Natural killer cell (primary cell): ENCODE data around the gene NCKAP1. TPM values are rescaled to one million over a fixed set of nuclear protein-coding genes. Genes with fewer than 3 reads are reported as not detected.

ENCODE experiments used
- ATAC-seq, 3 donors: fragments of 150-1000 bp in 2 of 3; fragments of 200-7000 bp in 1 of 3; cut with Tn5 transposase; 1 replicate in 1 of 3; 2 replicates in 2 of 3; pipeline ENCODE4 v1.10.0; 2021; ENCODE audit warnings: mild to moderate bottlenecking in 2 of 3, moderate library complexity in 2 of 3
- DNase-seq, 2 donors: peaks; one replicate each; pipeline versions ENCODE4 v3.0.0 to v3.0.0-alpha.2; 2013 to 2021; ENCODE audit warnings: mixed read lengths in 1 of 2
- H3K27ac ChIP-seq: one replicate; pipeline ENCODE4 v1.5.1; 2013; ENCODE audit warnings: mild to moderate bottlenecking, low read length
- H3K27me3 ChIP-seq: one replicate; pipeline ENCODE4 v1.6.1; 2013; ENCODE audit warnings: low read length; ENCODE audit not compliant: control insufficient read depth, insufficient read depth
- H3K36me3 ChIP-seq: one replicate; pipeline ENCODE4 v1.6.1; 2013; ENCODE audit warnings: low read length; ENCODE audit not compliant: control insufficient read depth, insufficient read depth
- H3K4me1 ChIP-seq: one replicate; pipeline ENCODE4 v1.6.1; 2013; ENCODE audit warnings: low read length; ENCODE audit not compliant: control insufficient read depth, insufficient read depth
- H3K4me3 ChIP-seq: one replicate; pipeline ENCODE4 v1.5.1; 2013; ENCODE audit warnings: low read length
- H3K9me3 ChIP-seq: one replicate; pipeline ENCODE4 v1.6.1; 2013; ENCODE audit warnings: low read length; ENCODE audit not compliant: control insufficient read depth, insufficient read depth
- H3K27ac Mint-ChIP-seq, 2 donors: one replicate each; pipeline ENCODE4 v1.8.0; 2022; ENCODE audit warnings: mild to moderate bottlenecking in 2 of 2, mixed read lengths in 2 of 2, moderate library complexity in 1 of 2
- H3K27me3 Mint-ChIP-seq, 2 donors: one replicate each; pipeline ENCODE4 v1.8.0; 2022; ENCODE audit warnings: low read depth in 2 of 2, mixed read lengths in 2 of 2
- H3K36me3 Mint-ChIP-seq: one replicate; pipeline ENCODE4 v1.8.0; 2022; ENCODE audit warnings: mixed read lengths
- H3K4me1 Mint-ChIP-seq, 2 donors: one replicate each; pipeline ENCODE4 v1.8.0; 2022; ENCODE audit warnings: mixed read lengths in 2 of 2
- H3K4me3 Mint-ChIP-seq: one replicate; pipeline ENCODE4 v1.8.0; 2022; ENCODE audit warnings: mild to moderate bottlenecking, moderate library complexity, mixed read lengths
- H3K9me3 Mint-ChIP-seq, 2 donors: one replicate each; pipeline ENCODE4 v1.8.0; 2022; ENCODE audit warnings: mixed read lengths in 2 of 2
- CTCF ChIP-seq: fragments of 200-600 bp; IDR thresholded peaks from one replicate; pipeline ENCODE4 v1.8.0; 2022; ENCODE audit warnings: antibody characterized with exemption
- WGBS: methylation state at CpG from one replicate; pipeline ENCODE4 v1.1.7; 2013; ENCODE audit warnings: missing lambda C conversion rate; ENCODE audit not compliant: insufficient coverage; 5-methylcytosine and 5-hydroxymethylcytosine counted together
- intact Hi-C: fragments of 100-400 bp; cut with micrococcal nuclease; formaldehyde crosslinking; loops from one replicate; pipeline ENCODE4 v1.14.2; 2022
- total RNA-seq, 4 donors: library from RNA; stranded (reverse); fragments of 120-200 nt in 1 of 4; gene quantifications; one replicate each; pipeline versions ENCODE4 v1.2.3 to v1.2.4, GENCODE V29; 2013 to 2022

NCKAP1 gene
- total RNA-seq, 3 donors from 2014 or later (not counting 1 experiment from before 2014, with no cell fraction given): 8.4 to 12.3 (median 10.4) TPM

DNA sequence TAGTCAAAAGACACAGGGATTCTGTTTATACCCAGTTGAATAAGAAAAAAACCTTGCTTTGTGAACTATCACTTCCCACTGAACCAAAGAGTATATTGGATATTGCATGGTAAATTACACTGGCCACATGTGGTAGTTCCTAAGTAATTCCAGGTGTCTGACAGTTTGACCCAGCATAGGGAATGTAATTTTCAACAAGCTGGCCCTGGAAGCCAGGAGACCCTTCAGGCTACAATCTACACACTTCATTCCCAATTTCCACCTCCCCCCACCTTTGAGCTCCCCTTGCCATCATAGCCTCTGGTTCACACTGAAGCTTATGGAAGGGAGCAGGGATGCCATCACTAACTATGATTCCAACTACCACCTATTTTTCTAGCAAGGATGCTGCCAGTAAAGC is 174.6 kb downstream of the NCKAP1 start:
- H3K4me1 Mint-ChIP-seq: peaks cover 0 to 5% of the 10 kb centered on the region in 2 donors
- peaks cover 6% of the 10 kb centered on the region for H3K27me3 ChIP-seq
- ATAC-seq (no peak), DNase-seq (no peak)
- TF ChIP-seq CTCF: no peak
- no peaks in the 10 kb centered on the region for H3K9me3 Mint-ChIP-seq
- H3K27ac Mint-ChIP-seq: no peak overlapping the region
- H3K9me3 ChIP-seq: no peaks in the 10 kb centered on the region
- no peaks in the 10 kb centered on the region for H3K36me3 ChIP-seq
- intact Hi-C loops: no loop called here
- H3K4me3 ChIP-seq: no peak overlapping the region
- H3K36me3 Mint-ChIP-seq: peaks cover 7% of the 10 kb centered on the region
- H3K27ac ChIP-seq: no peak overlapping the region
- peaks cover 33 to 45% of the 10 kb centered on the region in 2 donors for H3K27me3 Mint-ChIP-seq
- H3K4me3 Mint-ChIP-seq: no peak overlapping the region
- H3K4me1 ChIP-seq: peaks cover 8% of the 10 kb centered on the region

DNA sequence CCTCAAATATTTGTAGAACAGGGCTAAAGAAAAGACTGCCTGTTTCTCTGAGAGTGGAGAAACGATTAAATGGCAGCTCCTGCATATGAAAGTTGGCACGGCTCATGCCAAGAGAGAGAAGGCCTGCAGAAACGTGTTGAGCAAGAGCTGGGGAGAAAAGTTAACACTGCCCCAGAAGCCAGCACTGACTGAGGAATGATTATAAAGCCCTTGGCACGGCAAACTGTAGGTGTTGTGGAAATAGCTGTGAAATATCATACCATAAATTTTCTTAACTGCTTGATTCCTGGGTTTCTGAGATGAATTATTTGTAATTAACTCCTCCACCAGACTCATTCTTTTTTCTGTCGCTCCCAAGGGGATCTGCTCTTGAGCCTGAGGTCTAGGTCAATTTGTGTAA is 176.2 kb downstream of the NCKAP1 start:
- TF ChIP-seq CTCF: no peak
- 73% methylated on average over 3 of the region's 5 CpGs for WGBS
- H3K36me3 ChIP-seq: no peaks in the 10 kb centered on the region
- peaks cover 0 to 5% of the 10 kb centered on the region in 2 donors for H3K4me1 Mint-ChIP-seq
- no peak overlapping the region for H3K4me3 Mint-ChIP-seq
- DNase-seq (no peak), ATAC-seq (no peak)
- H3K27ac Mint-ChIP-seq: no peak overlapping the region
- H3K4me1 ChIP-seq: peaks cover 8% of the 10 kb centered on the region
- peaks cover 30 to 33% of the 10 kb centered on the region in 2 donors for H3K27me3 Mint-ChIP-seq
- H3K27me3 ChIP-seq: peaks cover 4% of the 10 kb centered on the region
- no peaks in the 10 kb centered on the region for H3K9me3 Mint-ChIP-seq
- H3K36me3 Mint-ChIP-seq: peaks cover 7% of the 10 kb centered on the region
- no peaks in the 10 kb centered on the region for H3K9me3 ChIP-seq
- no peak overlapping the region for H3K4me3 ChIP-seq
- H3K27ac ChIP-seq: no peak overlapping the region
- intact Hi-C loops: no loop called here

DNA sequence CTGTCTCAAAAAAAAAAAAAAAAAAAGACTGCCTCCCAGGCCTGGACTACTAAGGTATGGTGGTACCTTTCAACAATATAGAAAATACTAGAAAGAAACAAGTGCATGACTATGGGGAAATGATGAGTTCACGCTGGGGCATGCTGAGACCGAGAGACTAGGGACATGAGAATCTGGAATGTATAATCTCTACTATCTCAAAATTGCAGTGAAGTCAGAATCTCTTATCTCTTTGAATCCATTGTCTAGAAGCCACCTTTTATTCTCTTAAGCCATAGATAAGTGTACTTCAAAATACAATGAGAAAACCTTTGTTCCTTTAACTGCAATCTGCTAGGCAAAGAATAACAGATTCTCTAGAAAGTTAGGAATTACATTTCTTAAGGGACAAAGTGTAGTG is 177.4 kb downstream of the NCKAP1 start:
- Histone ChIP-seq H3K27me3 (peaks cover 6% of the 10 kb centered on the region), H3K4me1 (no peaks in the 10 kb centered on the region), H3K36me3 (no peaks in the 10 kb centered on the region), H3K4me3 (no peak overlapping the region), H3K27ac (no peak overlapping the region), H3K9me3 (no peaks in the 10 kb centered on the region)
- Mint-ChIP-seq H3K4me1 (no peaks in the 10 kb centered on the region), H3K27me3 (peaks cover 25 to 27% of the 10 kb centered on the region in 2 donors), H3K4me3 (no peak overlapping the region), H3K27ac (no peak overlapping the region), H3K9me3 (no peaks in the 10 kb centered on the region), H3K36me3 (peaks cover 5% of the 10 kb centered on the region)
- WGBS: 100% methylated on average over 2 of the region's 2 CpGs
- DNase-seq (no peak), ATAC-seq (no peak)
- intact Hi-C loops: no loop called here
- no peak for TF ChIP-seq CTCF

Other genes with a start within 250 kb of the NCKAP1 start
- not detected for gene FRZB, start 171.8 kb downstream of the NCKAP1 start, total RNA-seq
- 1 to 10 TPM; 1.0 to 1.1 (median 1.1) TPM for gene DUSP19, start 40.3 kb upstream of the NCKAP1 start, total RNA-seq
- gene NUP35, start 86.0 kb upstream of the NCKAP1 start, total RNA-seq: 10 to 100 TPM; 10.5 to 14.0 (median 12.7) TPM